Measurements from ENCODE around the gene KATNAL1.
"Not testable (repeated sequence)": the region's sequence is repeated elsewhere in the genome, so short reads cannot be mapped to it uniquely, and the experiment has no call there.

KATNAL1 gene

GRCh38 chr13:30290812-30291436 lies 16.4 kb downstream of the KATNAL1 start:
- no peak for DNase-seq

- DNase-seq = no peak
Measured at GRCh38 chr13:30289533-30289932, 17.8 kb downstream of the KATNAL1 start.

- DNase-seq = not testable (repeated sequence)
Measured at GRCh38 chr13:30286059-30286458, 21.3 kb downstream of the KATNAL1 start.

- no peak for DNase-seq
Measured at GRCh38 chr13:30276178-30276577, 31.2 kb downstream of the KATNAL1 start.

- DNase-seq = no peak
Measured at GRCh38 chr13:30274083-30274482, 33.3 kb downstream of the KATNAL1 start.

- DNase-seq = not testable (repeated sequence)
Measured at GRCh38 chr13:30270035-30270434, 37.3 kb downstream of the KATNAL1 start.

- no peak for DNase-seq
Measured at GRCh38 chr13:30268673-30269072, 38.7 kb downstream of the KATNAL1 start.

GRCh38 chr13:30266756-30267155 lies 40.6 kb downstream of the KATNAL1 start:
- DNase-seq = no peak

GRCh38 chr13:30259149-30259733 lies 48.1 kb downstream of the KATNAL1 start:
- DNase-seq = not testable (repeated sequence)

GRCh38 chr13:30257468-30258099 lies 49.8 kb downstream of the KATNAL1 start:
- DNase-seq = peak; percentile 1

- no peak for DNase-seq
Measured at GRCh38 chr13:30256713-30257467, 50.5 kb downstream of the KATNAL1 start.

GRCh38 chr13:30255696-30256095 lies 51.7 kb downstream of the KATNAL1 start:
- DNase-seq = no peak

GRCh38 chr13:30253830-30254229 lies 53.5 kb downstream of the KATNAL1 start:
- DNase-seq = no peak

- DNase-seq = no peak
Measured at GRCh38 chr13:30247406-30247805, 59.9 kb downstream of the KATNAL1 start.

- no peak for DNase-seq
Measured at GRCh38 chr13:30241532-30241931, 65.8 kb downstream of the KATNAL1 start.

- no peak for DNase-seq
Measured at GRCh38 chr13:30240608-30241007, 66.7 kb downstream of the KATNAL1 start.

- DNase-seq = no peak
Measured at GRCh38 chr13:30235216-30235615, 72.1 kb downstream of the KATNAL1 start.

GRCh38 chr13:30234619-30235162 lies 72.7 kb downstream of the KATNAL1 start:
- DNase-seq = no peak

- no peak for DNase-seq
Measured at GRCh38 chr13:30224732-30225131, 82.6 kb downstream of the KATNAL1 start.

GRCh38 chr13:30222254-30222653 lies 85.1 kb downstream of the KATNAL1 start:
- no peak for DNase-seq

GRCh38 chr13:30216111-30216510 lies 91.2 kb downstream of the KATNAL1 start:
- no peak for DNase-seq

- no peak for DNase-seq
Measured at GRCh38 chr13:30212256-30212655, 95.1 kb downstream of the KATNAL1 start.

- no peak for DNase-seq
Measured at GRCh38 chr13:30211745-30212144, 95.6 kb downstream of the KATNAL1 start.
